SK-N-SH treated with all-trans-retinoic acid at 6 μM for 48 hours (cell line): Measurements from ENCODE around the gene PEDS1.

Source experiments
- ATAC-seq: fragments of 200-7000 bp; cut with Tn5 transposase; 3 replicates; pipeline ENCODE4 v1.9.1; 2020; ENCODE audit warnings: mild to moderate bottlenecking, moderate library complexity
- ARNTL ChIP-seq: fragments of 450-650 bp; formaldehyde crosslinking; IDR thresholded peaks from 2 replicates; pipeline ENCODE4 v1.5.0; 2020; ENCODE audit warnings: low read depth, mild to moderate bottlenecking, moderate library complexity, borderline replicate concordance
- CREB5 ChIP-seq: fragments of 250-450 bp; sonication (Bioruptor Pico); IDR thresholded peaks from 2 replicates; pipeline ENCODE4 v1.5.1; 2020; ENCODE audit warnings: low read depth, mild to moderate bottlenecking, moderate library complexity
- CSDC2 ChIP-seq: fragments of 250-450 bp; sonication (Bioruptor Pico); IDR thresholded peaks from 2 replicates; pipeline ENCODE4 v1.5.0; 2020; ENCODE audit warnings: mild to moderate bottlenecking, moderate library complexity
- CSRNP3 ChIP-seq: fragments of 250-450 bp; sonication (Bioruptor Pico); IDR thresholded peaks from 2 replicates; pipeline ENCODE4 v1.5.1; 2021; ENCODE audit warnings: mild to moderate bottlenecking, moderate library complexity
- ESRRG ChIP-seq: fragments of 250-450 bp; sonication (Bioruptor Pico); IDR thresholded peaks from 2 replicates; pipeline ENCODE4 v1.6.1; 2021; ENCODE audit warnings: mild to moderate bottlenecking
- GLIS3 ChIP-seq: fragments of 250-450 bp; sonication (Bioruptor Pico); IDR thresholded peaks from 2 replicates; pipeline ENCODE4 v1.5.0; 2020; ENCODE audit warnings: mild to moderate bottlenecking, moderate library complexity
- ISL1 ChIP-seq: fragments of 250-450 bp; sonication (Bioruptor Pico); IDR thresholded peaks from 2 replicates; pipeline ENCODE4 v2.1.2; 2022; ENCODE audit warnings: mild to moderate bottlenecking, moderate library complexity
- OSR1 ChIP-seq: fragments of 250-450 bp; sonication (Bioruptor Pico); IDR thresholded peaks from 2 replicates; pipeline ENCODE4 v1.8.0; 2022; ENCODE audit warnings: moderate library complexity, mild to moderate bottlenecking, inconsistent platforms
- PATZ1 ChIP-seq: fragments of 250-450 bp; sonication (Bioruptor Pico); IDR thresholded peaks from 2 replicates; pipeline ENCODE4 v1.8.0; 2020; ENCODE audit warnings: mild to moderate bottlenecking, moderate library complexity, borderline replicate concordance
- POU6F1 ChIP-seq: fragments of 250-450 bp; sonication (Bioruptor Pico); IDR thresholded peaks from 2 replicates; pipeline ENCODE4 v1.8.0; 2021; ENCODE audit warnings: low read depth, mild to moderate bottlenecking, moderate library complexity, borderline replicate concordance
- PPARA ChIP-seq: fragments of 250-450 bp; sonication (Bioruptor Pico); IDR thresholded peaks from 2 replicates; pipeline ENCODE4 v1.5.0; 2020; ENCODE audit warnings: mild to moderate bottlenecking, borderline replicate concordance
- RARB ChIP-seq: fragments of 250-450 bp; sonication (Bioruptor Pico); IDR thresholded peaks from 2 replicates; pipeline ENCODE4 v1.8.0; 2021; ENCODE audit warnings: mild to moderate bottlenecking, moderate library complexity
- SNAI2 ChIP-seq: fragments of 250-450 bp; sonication (Bioruptor Pico); IDR thresholded peaks from 2 replicates; pipeline ENCODE4 v1.5.0; 2020; ENCODE audit warnings: mild to moderate bottlenecking, moderate library complexity
- TCF4 ChIP-seq: fragments of 250-450 bp; sonication (Bioruptor Pico); IDR thresholded peaks from 2 replicates; pipeline ENCODE4 v1.8.0; 2021; ENCODE audit warnings: mild to moderate bottlenecking, moderate library complexity, borderline replicate concordance
- TOX ChIP-seq: fragments of 250-450 bp; sonication (Bioruptor Pico); IDR thresholded peaks from 2 replicates; pipeline ENCODE4 v1.8.0; 2021; ENCODE audit warnings: mild to moderate bottlenecking, moderate library complexity, borderline replicate concordance
- TSHZ2 ChIP-seq: fragments of 250-450 bp; sonication (Bioruptor Pico); IDR thresholded peaks from 2 replicates; pipeline ENCODE4 v1.5.0; 2020; ENCODE audit warnings: mild to moderate bottlenecking, moderate library complexity
- ZC3H10 ChIP-seq: fragments of 250-450 bp; sonication (Bioruptor Pico); IDR thresholded peaks from 2 replicates; pipeline ENCODE4 v1.5.1; 2021; ENCODE audit warnings: mild to moderate bottlenecking, moderate library complexity
- ZFP3 ChIP-seq: fragments of 250-450 bp; sonication (Bioruptor Pico); IDR thresholded peaks from 2 replicates; pipeline ENCODE4 v1.5.0; 2020; ENCODE audit warnings: mild to moderate bottlenecking, moderate library complexity
- ZFP30 ChIP-seq: fragments of 450-650 bp; formaldehyde crosslinking; IDR thresholded peaks from 2 replicates; pipeline ENCODE4 v1.5.0; 2022; ENCODE audit warnings: mild to moderate bottlenecking, moderate library complexity
- ZNF565 ChIP-seq: fragments of 450-650 bp; formaldehyde crosslinking; conservative IDR thresholded peaks from 2 replicates; pipeline ENCODE4 v1.5.0; 2020; ENCODE audit warnings: low read depth, mild to moderate bottlenecking, moderate library complexity
- ZNF70 ChIP-seq: fragments of 450-650 bp; formaldehyde crosslinking; IDR thresholded peaks from 2 replicates; pipeline ENCODE4 v1.5.0; 2020; ENCODE audit warnings: mild to moderate bottlenecking, moderate library complexity

PEDS1 gene

GRCh38 chr20:50152394-50153152, 950 bp downstream of the PEDS1 start (continued):
- TF ChIP-seq GLIS3: no peak
- TF ChIP-seq PATZ1 (CRISPR knock-in tag): no peak
- TF ChIP-seq ISL1 (CRISPR knock-in tag): no peak
- no peak for TF ChIP-seq OSR1 (CRISPR knock-in tag)

- no peak for ATAC-seq
- TF ChIP-seq CREB5 (CRISPR knock-in tag): no peak
- TF ChIP-seq ISL1 (CRISPR knock-in tag): no peak
- no peak for TF ChIP-seq ARNTL (CRISPR knock-in tag)
- TF ChIP-seq CSDC2 (CRISPR knock-in tag): no peak
- no peak for TF ChIP-seq ZFP3 (CRISPR knock-in tag)
- TF ChIP-seq SNAI2 (CRISPR knock-in tag): no peak
- no peak for TF ChIP-seq PPARA (CRISPR knock-in tag)
- TF ChIP-seq ZNF565 (CRISPR knock-in tag): no peak
- TF ChIP-seq ZNF70: no peak
- TF ChIP-seq ZFP30 (CRISPR knock-in tag): no peak
- no peak for TF ChIP-seq ESRRG
- no peak for TF ChIP-seq OSR1 (CRISPR knock-in tag)
- no peak for TF ChIP-seq TOX
- no peak for TF ChIP-seq CSRNP3
- TF ChIP-seq ZC3H10 (CRISPR knock-in tag): no peak
- TF ChIP-seq TCF4 (CRISPR knock-in tag): no peak
- no peak for TF ChIP-seq POU6F1 (CRISPR knock-in tag)
- TF ChIP-seq TSHZ2 (CRISPR knock-in tag): no peak
- TF ChIP-seq RARB (CRISPR knock-in tag): no peak
- TF ChIP-seq, all 23 proteins: peak for 0
Observed at GRCh38 chr20:50151034-50151743, 2.3 kb downstream of the PEDS1 start.
